ENCODE measurements around the gene FBXO48.

Gene FBXO48

DNA sequence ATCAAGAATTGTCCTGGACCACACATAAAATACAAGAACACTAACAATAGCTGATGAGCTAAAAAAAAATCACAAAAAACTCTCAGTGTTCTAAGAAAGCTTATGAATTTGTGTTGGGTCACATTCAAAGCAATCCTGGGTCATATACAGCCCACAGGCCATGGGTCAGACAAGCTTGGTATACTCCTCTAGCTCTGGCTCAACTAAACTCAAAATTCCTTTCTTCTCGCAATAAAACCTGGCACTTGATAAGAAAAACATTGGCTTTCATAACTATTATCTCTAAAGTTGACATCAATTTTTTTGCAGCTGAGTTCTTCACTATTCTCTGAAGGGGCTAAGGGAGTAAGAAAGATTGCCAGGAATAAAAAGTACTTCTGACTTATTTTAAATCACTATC, 38.3 kb downstream of the FBXO48 start:
- TF ChIP-seq, protein P1, sequence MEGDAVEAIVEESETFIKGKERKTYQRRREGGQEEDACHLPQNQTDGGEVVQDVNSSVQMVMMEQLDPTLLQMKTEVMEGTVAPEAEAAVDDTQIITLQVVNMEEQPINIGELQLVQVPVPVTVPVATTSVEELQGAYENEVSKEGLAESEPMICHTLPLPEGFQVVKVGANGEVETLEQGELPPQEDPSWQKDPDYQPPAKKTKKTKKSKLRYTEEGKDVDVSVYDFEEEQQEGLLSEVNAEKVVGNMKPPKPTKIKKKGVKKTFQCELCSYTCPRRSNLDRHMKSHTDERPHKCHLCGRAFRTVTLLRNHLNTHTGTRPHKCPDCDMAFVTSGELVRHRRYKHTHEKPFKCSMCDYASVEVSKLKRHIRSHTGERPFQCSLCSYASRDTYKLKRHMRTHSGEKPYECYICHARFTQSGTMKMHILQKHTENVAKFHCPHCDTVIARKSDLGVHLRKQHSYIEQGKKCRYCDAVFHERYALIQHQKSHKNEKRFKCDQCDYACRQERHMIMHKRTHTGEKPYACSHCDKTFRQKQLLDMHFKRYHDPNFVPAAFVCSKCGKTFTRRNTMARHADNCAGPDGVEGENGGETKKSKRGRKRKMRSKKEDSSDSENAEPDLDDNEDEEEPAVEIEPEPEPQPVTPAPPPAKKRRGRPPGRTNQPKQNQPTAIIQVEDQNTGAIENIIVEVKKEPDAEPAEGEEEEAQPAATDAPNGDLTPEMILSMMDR (IDR thresholded peaks at IDR 0.05) = no peak

GRCh38 chr2:68428126-68428525, 39.0 kb downstream of the FBXO48 start:
- TF ChIP-seq, protein P1 (IDR thresholded peaks at IDR 0.05) = no peak

DNA sequence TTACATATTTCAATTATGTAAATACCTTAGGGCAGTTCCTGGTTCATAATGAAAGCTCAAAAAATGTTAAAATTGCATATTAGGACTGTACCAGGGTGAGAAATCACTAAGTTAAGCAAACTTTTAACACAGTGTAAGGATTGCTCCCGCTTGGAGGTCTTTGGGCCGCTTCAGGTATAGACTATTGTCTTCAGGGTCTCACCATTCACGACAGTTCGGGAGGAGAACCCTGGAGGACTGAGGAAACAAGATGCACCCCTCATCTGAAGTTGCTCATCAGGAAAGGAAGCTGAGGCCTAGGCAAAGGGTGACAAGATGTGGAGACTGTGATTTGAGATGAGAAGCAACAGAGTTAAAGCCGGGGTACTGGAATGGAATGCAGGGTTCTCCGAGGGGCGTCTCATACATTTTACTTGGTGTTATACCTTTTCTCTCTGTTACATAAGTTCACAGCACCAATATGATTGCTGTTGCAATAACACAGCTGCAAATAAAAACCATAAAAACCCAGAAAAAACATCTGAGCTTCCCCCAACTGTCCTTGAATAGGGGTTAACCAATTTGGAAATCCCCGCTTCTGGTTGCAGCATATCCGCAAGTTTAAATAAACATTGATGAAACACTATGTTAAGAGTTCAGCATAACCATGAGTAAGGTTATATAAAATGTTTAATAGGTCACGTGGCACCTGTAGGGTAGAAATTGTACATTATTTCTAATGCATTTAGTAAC, 40.1 kb downstream of the FBXO48 start:
- TF ChIP-seq, protein P1 (IDR thresholded peaks at IDR 0.05) = no peak

DNA sequence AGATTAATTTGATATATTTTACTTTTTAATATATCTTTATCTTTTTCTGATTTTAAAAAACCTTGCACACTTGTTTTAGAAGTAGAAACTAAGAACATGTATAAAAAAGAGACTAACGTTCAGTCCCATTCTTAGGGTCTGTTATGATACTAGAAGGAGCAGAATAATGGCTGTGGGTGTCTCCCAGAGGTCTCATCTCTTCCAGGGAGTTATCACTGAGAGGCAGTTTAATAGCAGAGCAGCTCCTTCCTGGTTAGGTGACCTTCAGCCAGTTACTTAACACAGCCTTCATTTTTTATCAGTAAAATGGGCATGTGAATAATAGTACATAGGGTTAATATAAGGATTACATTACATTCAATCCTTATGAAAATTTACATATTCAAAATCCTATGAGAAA, 40.6 kb downstream of the FBXO48 start:
- TF ChIP-seq, protein P1 (IDR thresholded peaks at IDR 0.05) = no peak

GRCh38 chr2:68425503-68425902, 41.6 kb downstream of the FBXO48 start:
- TF ChIP-seq, protein P1 (IDR thresholded peaks at IDR 0.05) = no peak

DNA sequence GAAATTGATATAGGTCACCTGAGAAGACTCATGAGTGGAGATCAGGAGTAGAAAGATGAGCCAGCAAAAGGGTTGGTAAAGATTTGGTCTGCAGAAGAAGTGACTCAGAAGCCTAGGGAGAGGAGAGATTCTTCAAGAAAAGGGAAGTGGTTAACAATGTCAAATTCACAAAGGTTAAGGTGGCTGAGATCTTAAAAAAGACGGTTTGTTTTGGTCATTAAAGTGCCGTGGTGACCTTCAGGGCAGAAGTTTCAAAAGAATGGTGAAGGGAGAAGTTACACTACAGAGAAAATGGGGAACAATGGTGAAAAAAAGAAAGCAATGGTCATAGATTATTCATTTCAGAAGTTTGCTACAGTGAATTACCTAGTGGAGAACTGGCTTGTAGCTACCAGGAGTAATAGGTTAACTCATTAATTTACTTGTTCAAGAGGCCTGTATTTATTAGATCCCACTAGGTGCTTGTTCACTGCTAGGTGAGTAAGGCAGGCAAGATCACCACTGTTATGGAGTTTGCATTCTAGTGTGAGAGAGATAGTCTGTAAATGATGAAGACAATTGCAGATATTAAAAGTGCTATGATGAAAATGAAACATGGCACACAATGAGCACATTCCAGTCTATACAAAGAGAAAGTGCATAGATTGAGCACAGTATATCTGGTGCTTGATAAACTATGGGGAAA, 43.0 kb downstream of the FBXO48 start:
- TF ChIP-seq, protein P1 (IDR thresholded peaks at IDR 0.05) = no peak

GRCh38 chr2:68420254-68420910, 46.7 kb downstream of the FBXO48 start:
- TF ChIP-seq, protein P1 (IDR thresholded peaks at IDR 0.05) = no peak
